H1 (cell line): ENCODE results near the gene LRRTM4. TPM values are rescaled to one million over a fixed set of nuclear protein-coding genes. Genes with fewer than 3 reads are reported as not detected.

ENCODE experiments used
- CTCF ChIA-PET: fragments of 300-600 bp; sonication (Branson Sonifier 250); formaldehyde crosslinking; loops from one replicate; lab custom pipeline; 2021; ENCODE audit not compliant: partially characterized antibody; lab: Charles Lee
- POLR2A ChIA-PET: fragments of 300-600 bp; sonication (Branson Sonifier 250); formaldehyde crosslinking; loops from one replicate; lab custom pipeline; 2021; ENCODE audit warnings: inconsistent platforms; ENCODE audit not compliant: partially characterized antibody; lab: Charles Lee
- DNase-seq, 2 experiments: peaks; one replicate each; pipeline versions ENCODE4 v3.0.0 to v3.0.0-alpha.2; 2010 to 2022; ENCODE audit warnings: low spot score in 2 of 2, low read depth in 1 of 2, mixed read lengths in 1 of 2
- FAIRE-seq: peaks from 2 replicates; lab custom pipeline; 2011; peaks lifted over from hg19 to GRCh38; lab: Jason Lieb, UNC
- H2AFZ ChIP-seq: 2 replicates; pipeline ENCODE4 v1.8.1; 2012; ENCODE audit warnings: low read length, inconsistent platforms
- H2AK5ac ChIP-seq: 2 replicates; pipeline ENCODE4 v1.6.1; 2013; ENCODE audit warnings: low read depth, low read length
- H2BK120ac ChIP-seq: replicated peaks from 2 replicates; pipeline ENCODE3; 2013; ENCODE audit warnings: low read depth, low read length, inconsistent platforms
- H2BK12ac ChIP-seq: 2 replicates; pipeline ENCODE4 v1.6.1; 2013; ENCODE audit warnings: low read depth, low read length
- H2BK15ac ChIP-seq: 2 replicates; pipeline ENCODE4 v1.6.1; 2013; ENCODE audit warnings: low read length
- H2BK20ac ChIP-seq: 2 replicates; pipeline ENCODE4 v1.6.1; 2013; ENCODE audit warnings: low read length
- H2BK5ac ChIP-seq: 2 replicates; pipeline ENCODE4 v1.6.1; 2013; ENCODE audit warnings: low read depth, low read length
- H3K14ac ChIP-seq: 2 replicates; pipeline ENCODE4 v1.6.1; 2013; ENCODE audit warnings: inconsistent platforms; ENCODE audit not compliant: insufficient read length
- H3K18ac ChIP-seq: 2 replicates; pipeline ENCODE4 v1.6.1; 2013; ENCODE audit warnings: low read length; ENCODE audit errors: extremely low read depth
- H3K23ac ChIP-seq: 2 replicates; pipeline ENCODE4 v1.6.1; 2013; ENCODE audit warnings: inconsistent platforms; ENCODE audit not compliant: insufficient read length
- H3K23me2 ChIP-seq: 2 replicates; pipeline ENCODE4 v1.6.1; 2013; ENCODE audit warnings: low read depth, low read length
- H3K27ac ChIP-seq: 2 replicates; pipeline ENCODE4 v1.6.1; 2011; ENCODE audit warnings: low read depth, low read length, inconsistent platforms
- H3K27me3 ChIP-seq, 4 experiments: replicated peaks in 1 of 4; 1 replicate in 1 of 4; 2 replicates in 3 of 4; pipeline versions ENCODE4 v1.6.1 to v1.8.1; 2011 to 2013; ENCODE audit warnings: low read length in 3 of 4, mild to moderate bottlenecking in 3 of 4, inconsistent platforms in 2 of 4, mixed read lengths in 2 of 4, moderate library complexity in 1 of 4; ENCODE audit not compliant: control insufficient read depth in 3 of 4, insufficient read depth in 3 of 4; ENCODE audit errors: extremely low read depth in 1 of 4
- H3K36me3 ChIP-seq, 4 experiments: 2 replicates each; pipeline versions ENCODE4 v1.6.1 to v1.8.1; 2011 to 2013; ENCODE audit warnings: mild to moderate bottlenecking in 4 of 4, low read length in 3 of 4, moderate library complexity in 2 of 4, control low read depth in 1 of 4, inconsistent platforms in 1 of 4; ENCODE audit not compliant: insufficient read depth in 4 of 4, control insufficient read depth in 2 of 4
- H3K4ac ChIP-seq: replicated peaks from 2 replicates; pipeline ENCODE3; 2013; ENCODE audit warnings: low read length, low read depth, mixed read lengths, inconsistent platforms; ENCODE audit not compliant: insufficient read length
- H3K4me1 ChIP-seq, 4 experiments: replicated peaks in 1 of 4; 1 replicate in 1 of 4; 2 replicates in 3 of 4; pipeline versions ENCODE4 v1.6.1 to v1.8.1; 2011 to 2013; ENCODE audit warnings: low read length in 3 of 4, inconsistent platforms in 2 of 4, mixed read lengths in 1 of 4; ENCODE audit not compliant: insufficient read depth in 4 of 4, control insufficient read depth in 3 of 4
- H3K4me2 ChIP-seq, 2 experiments: 2 replicates each; pipeline versions ENCODE4 v1.6.1 to v1.8.1; 2011 to 2013; ENCODE audit warnings: low read depth in 2 of 2, low read length in 2 of 2, control low read depth in 1 of 2, inconsistent platforms in 1 of 2, mild to moderate bottlenecking in 1 of 2; ENCODE audit not compliant: insufficient read depth in 1 of 2
- H3K4me3 ChIP-seq, 4 experiments: fragments of 200-600, 300-600 bp in 1 of 4; sonication (generic), shearing (Covaris generic), sonication (Bioruptor Twin) in 1 of 4; 2 replicates each; pipeline versions ENCODE4 v1.5.1 to v1.8.1; 2011 to 2016; ENCODE audit warnings: low read length in 4 of 4, low read depth in 3 of 4, control low read depth in 2 of 4, inconsistent platforms in 2 of 4, mild to moderate bottlenecking in 2 of 4, mixed read lengths in 1 of 4, moderate library complexity in 1 of 4; ENCODE audit not compliant: insufficient read depth in 2 of 4; ENCODE audit errors: extremely low read depth in 1 of 4
- H3K56ac ChIP-seq: replicated peaks from 2 replicates; pipeline ENCODE3; 2013; ENCODE audit warnings: low read depth, mild to moderate bottlenecking, mixed read lengths, low read length, inconsistent platforms; ENCODE audit not compliant: insufficient read length
- H3K79me1 ChIP-seq: 2 replicates; pipeline ENCODE4 v1.6.1; 2013; ENCODE audit warnings: low read depth, low read length, control low read depth
- H3K79me2 ChIP-seq, 2 experiments: 2 replicates each; pipeline versions ENCODE4 v1.6.1 to v1.8.1; 2012 to 2013; ENCODE audit warnings: low read length in 2 of 2, mild to moderate bottlenecking in 2 of 2, inconsistent platforms in 1 of 2; ENCODE audit not compliant: insufficient read depth in 2 of 2, control insufficient read depth in 1 of 2
- H3K9ac ChIP-seq, 4 experiments: replicated peaks in 1 of 4; 1 replicate in 1 of 4; 2 replicates in 3 of 4; pipeline versions ENCODE4 v1.6.1 to v1.8.1; 2011 to 2013; ENCODE audit warnings: low read depth in 3 of 4, low read length in 3 of 4, control low read depth in 2 of 4, mild to moderate bottlenecking in 2 of 4, moderate library complexity in 2 of 4, inconsistent platforms in 1 of 4; ENCODE audit errors: extremely low read depth in 1 of 4
- H3K9me3 ChIP-seq, 2 experiments: 2 replicates each; pipeline versions ENCODE4 v1.6.1 to v1.8.1; 2012 to 2013; ENCODE audit warnings: mild to moderate bottlenecking in 2 of 2, moderate library complexity in 2 of 2, control low read depth in 1 of 2, inconsistent platforms in 1 of 2, low read depth in 1 of 2, low read length in 1 of 2, mixed read lengths in 1 of 2; ENCODE audit not compliant: insufficient read depth in 2 of 2
- H4K20me1 ChIP-seq, 2 experiments: replicated peaks in 1 of 2; 2 replicates each; pipeline versions ENCODE3 to v1.8.1; 2011 to 2013; ENCODE audit warnings: inconsistent platforms in 2 of 2, low read length in 2 of 2, mild to moderate bottlenecking in 1 of 2; ENCODE audit not compliant: insufficient read depth in 2 of 2, control insufficient read depth in 1 of 2
- H4K5ac ChIP-seq: 2 replicates; pipeline ENCODE4 v1.6.1; 2013; ENCODE audit warnings: low read length, low read depth, mixed read lengths, inconsistent platforms; ENCODE audit not compliant: insufficient read length
- H4K8ac ChIP-seq: 2 replicates; pipeline ENCODE4 v1.8.0; 2013; ENCODE audit warnings: mild to moderate bottlenecking, moderate library complexity, low read length, inconsistent platforms; ENCODE audit not compliant: insufficient read depth; ENCODE audit errors: extremely low read depth
- H4K91ac ChIP-seq: replicated peaks from 2 replicates; pipeline ENCODE3; 2013; ENCODE audit warnings: low read length, mixed read lengths, inconsistent platforms; ENCODE audit not compliant: insufficient read length
- POU5F1 ChIP-seq: IDR thresholded peaks from 2 replicates; pipeline ENCODE4 v1.6.1; 2011; ENCODE audit warnings: low read depth, mild to moderate bottlenecking, low read length, moderate library complexity
- WGBS, 2 experiments: shearing (Covaris generic) in 1 of 2; methylation state at CpG; one replicate each; pipeline versions ENCODE4 v1.1.6 to v1.1.7; 2013 to 2015; ENCODE audit warnings: low lambda C conversion rate in 2 of 2, mixed read lengths in 2 of 2, inconsistent platforms in 1 of 2, low coverage in 1 of 2, missing lambda C conversion rate in 1 of 2; ENCODE audit not compliant: insufficient replicate concordance in 2 of 2, insufficient coverage in 1 of 2, insufficient read length in 1 of 2; ENCODE audit errors: extremely low coverage in 1 of 2, missing lambda C conversion rate in 1 of 2; 5-methylcytosine and 5-hydroxymethylcytosine counted together
- polyA plus RNA-seq, 7 experiments: library from polyadenylated mRNA; depleted of rRNA in 3 of 7; stranded (reverse) in 5 of 7; unstranded in 2 of 7; fragments of >200 nt in 5 of 7; fragments of 200-250 nt in 2 of 7; gene quantifications; 1 replicate in 5 of 7; 2 replicates in 1 of 7; 4 replicates in 1 of 7; pipeline versions ENCODE4 v1.2.1 to v1.2.3, GENCODE V29; 2011 to 2013; ENCODE audit warnings: missing spikeins in 2 of 7, mixed read lengths in 2 of 7
- total RNA-seq: library from RNA; stranded (reverse); fragmentation: NEBNext Ultra II Directional; extraction: Animal tissue kit (Norgen Biotek cat#: 25700); gene quantifications from 2 replicates; pipeline ENCODE4 v1.2.1, GENCODE V29; 2021

LRRTM4 gene
- total and polyA plus RNA-seq, 2 of the 8 experiments (the other 6 are each of a cell fraction or from before 2014, with no cell fraction given): 3.6 to 9.5 TPM

DNA sequence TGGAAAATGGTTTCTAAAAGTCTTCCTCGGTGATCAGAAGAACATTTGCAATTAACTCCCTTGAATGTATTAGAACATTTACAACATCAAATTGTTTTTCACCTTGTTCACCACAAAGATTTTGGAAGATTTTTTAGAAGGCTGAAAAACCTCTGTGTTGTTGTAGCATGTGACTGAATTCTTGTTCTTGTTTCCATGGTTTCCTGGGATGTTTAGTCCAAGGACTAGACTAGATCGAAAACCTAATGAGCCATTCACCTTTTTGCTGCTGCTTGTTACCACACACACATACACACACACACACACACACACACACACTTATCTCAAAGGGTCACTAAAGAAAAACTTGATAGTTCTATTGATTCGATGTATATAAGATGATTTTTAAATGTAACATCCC is 380.0 kb downstream of the LRRTM4 start:
- Histone ChIP-seq H3K14ac (no peak overlapping the region), H3K4ac (no peak overlapping the region), H2BK120ac (no peak overlapping the region), H3K23ac (no peak overlapping the region), H3K56ac (no peak overlapping the region), H3K79me1 (no peaks in the 10 kb centered on the region), H2AK5ac (no peak overlapping the region), H3K27me3 (no peaks in the 10 kb centered on the region), H3K23me2 (no peaks in the 10 kb centered on the region; the same call in 1 of the 2 replicates), H2AFZ (no peak overlapping the region), H3K18ac (no peak overlapping the region), H2BK5ac (no peak overlapping the region), H3K4me3 (no peak overlapping the region), H3K9me3 (no peaks in the 10 kb centered on the region)
- no peak for DNase-seq
- no peak for FAIRE-seq
- no peak for TF ChIP-seq POU5F1
- TF ChIP-seq, all 59 proteins: peak for 0
- ChIA-PET POLR2A (no interaction called here), CTCF (no interaction called here)
- Histone ChIP-seq H3K27ac (no peak overlapping the region), H3K4me1 (no peaks in the 10 kb centered on the region), H4K8ac (no peak overlapping the region), H3K4me2 (no peak overlapping the region), H2BK12ac (no peak overlapping the region), H4K91ac (no peak overlapping the region), H3K36me3 (no peaks in the 10 kb centered on the region; a peak in 1 of 8 replicates), H4K5ac (no peak overlapping the region), H2BK20ac (no peak overlapping the region), H2BK15ac (no peak overlapping the region), H3K79me2 (no peaks in the 10 kb centered on the region), H4K20me1 (no peaks in the 10 kb centered on the region), H3K9ac (no peak overlapping the region)
- 91% methylated on average over 3 of the region's 3 CpGs; no CpG with 5 or more reads in 1 of the 2 experiments for WGBS, 2 experiments
